SK-N-SH treated with all-trans-retinoic acid at 6 μM for 48 hours (cell line): ENCODE measurements around the gene ADGRV1.

ENCODE experiments used
- BACH2 ChIP-seq: fragments of 250-450 bp; sonication (Bioruptor Pico); IDR thresholded peaks from 2 replicates; pipeline ENCODE4 v1.9.0; 2021; ENCODE audit warnings: mild to moderate bottlenecking, borderline replicate concordance
- ISL1 ChIP-seq: fragments of 250-450 bp; sonication (Bioruptor Pico); IDR thresholded peaks from 2 replicates; pipeline ENCODE4 v2.1.2; 2022; ENCODE audit warnings: mild to moderate bottlenecking, moderate library complexity
- PPARA ChIP-seq: fragments of 250-450 bp; sonication (Bioruptor Pico); IDR thresholded peaks from 2 replicates; pipeline ENCODE4 v1.5.0; 2020; ENCODE audit warnings: mild to moderate bottlenecking, borderline replicate concordance
- RARB ChIP-seq: fragments of 250-450 bp; sonication (Bioruptor Pico); IDR thresholded peaks from 2 replicates; pipeline ENCODE4 v1.8.0; 2021; ENCODE audit warnings: mild to moderate bottlenecking, moderate library complexity
- TCF4 ChIP-seq: fragments of 250-450 bp; sonication (Bioruptor Pico); IDR thresholded peaks from 2 replicates; pipeline ENCODE4 v1.8.0; 2021; ENCODE audit warnings: mild to moderate bottlenecking, moderate library complexity, borderline replicate concordance
- TOX ChIP-seq: fragments of 250-450 bp; sonication (Bioruptor Pico); IDR thresholded peaks from 2 replicates; pipeline ENCODE4 v1.8.0; 2021; ENCODE audit warnings: mild to moderate bottlenecking, moderate library complexity, borderline replicate concordance
- ZC3H10 ChIP-seq: fragments of 250-450 bp; sonication (Bioruptor Pico); IDR thresholded peaks from 2 replicates; pipeline ENCODE4 v1.5.1; 2021; ENCODE audit warnings: mild to moderate bottlenecking, moderate library complexity
- ZFP3 ChIP-seq: fragments of 250-450 bp; sonication (Bioruptor Pico); IDR thresholded peaks from 2 replicates; pipeline ENCODE4 v1.5.0; 2020; ENCODE audit warnings: mild to moderate bottlenecking, moderate library complexity
- ZNF565 ChIP-seq: fragments of 450-650 bp; formaldehyde crosslinking; conservative IDR thresholded peaks from 2 replicates; pipeline ENCODE4 v1.5.0; 2020; ENCODE audit warnings: low read depth, mild to moderate bottlenecking, moderate library complexity
- TF ChIP-seq, protein P1 (sequence below): fragments of 250-450 bp; sonication (Bioruptor Pico); IDR thresholded peaks from 2 replicates; pipeline ENCODE4 v1.5.1; 2020; ENCODE audit warnings: low read depth, mild to moderate bottlenecking, moderate library complexity
- TF ChIP-seq, protein P2 (sequence below): fragments of 250-450 bp; sonication (Bioruptor Pico); IDR thresholded peaks from 2 replicates; pipeline ENCODE4 v1.8.0; 2020; ENCODE audit warnings: mild to moderate bottlenecking, moderate library complexity, borderline replicate concordance
- TF ChIP-seq, protein P3 (sequence below): fragments of 250-450 bp; sonication (Bioruptor Pico); IDR thresholded peaks from 2 replicates; pipeline ENCODE4 v1.5.0; 2020; ENCODE audit warnings: mild to moderate bottlenecking, moderate library complexity

DNA sequence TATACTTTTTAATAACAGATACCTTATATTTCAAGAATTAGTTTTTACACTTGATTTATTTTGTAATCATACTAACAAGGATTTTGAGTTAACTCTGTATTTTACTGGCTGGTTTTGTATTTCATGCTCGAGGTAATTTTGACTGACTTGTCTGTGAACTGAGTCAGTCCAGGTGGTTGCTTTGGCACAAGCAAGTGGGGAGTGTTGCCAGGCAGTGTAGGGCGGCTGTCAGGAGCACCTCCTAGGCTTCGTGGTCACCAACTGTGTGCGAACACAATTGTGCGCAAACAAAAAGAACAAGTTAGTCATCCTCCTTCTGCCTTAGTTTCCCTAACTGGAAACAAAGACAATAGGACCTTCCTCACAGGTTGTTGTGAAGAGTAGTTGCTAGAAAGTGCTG is 286.3 kb downstream of the ADGRV1 start:
- TF ChIP-seq, protein P1, sequence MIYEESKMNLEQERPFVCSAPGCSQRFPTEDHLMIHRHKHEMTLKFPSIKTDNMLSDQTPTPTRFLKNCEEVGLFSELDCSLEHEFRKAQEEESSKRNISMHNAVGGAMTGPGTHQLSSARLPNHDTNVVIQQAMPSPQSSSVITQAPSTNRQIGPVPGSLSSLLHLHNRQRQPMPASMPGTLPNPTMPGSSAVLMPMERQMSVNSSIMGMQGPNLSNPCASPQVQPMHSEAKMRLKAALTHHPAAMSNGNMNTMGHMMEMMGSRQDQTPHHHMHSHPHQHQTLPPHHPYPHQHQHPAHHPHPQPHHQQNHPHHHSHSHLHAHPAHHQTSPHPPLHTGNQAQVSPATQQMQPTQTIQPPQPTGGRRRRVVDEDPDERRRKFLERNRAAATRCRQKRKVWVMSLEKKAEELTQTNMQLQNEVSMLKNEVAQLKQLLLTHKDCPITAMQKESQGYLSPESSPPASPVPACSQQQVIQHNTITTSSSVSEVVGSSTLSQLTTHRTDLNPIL (CRISPR knock-in tag), result no peak
- TF ChIP-seq BACH2 (CRISPR knock-in tag), result no peak
- no peak for TF ChIP-seq ZC3H10 (CRISPR knock-in tag)
- no peak for TF ChIP-seq TOX (CRISPR knock-in tag)
- no peak for TF ChIP-seq RARB (CRISPR knock-in tag)
- TF ChIP-seq, protein P2, sequence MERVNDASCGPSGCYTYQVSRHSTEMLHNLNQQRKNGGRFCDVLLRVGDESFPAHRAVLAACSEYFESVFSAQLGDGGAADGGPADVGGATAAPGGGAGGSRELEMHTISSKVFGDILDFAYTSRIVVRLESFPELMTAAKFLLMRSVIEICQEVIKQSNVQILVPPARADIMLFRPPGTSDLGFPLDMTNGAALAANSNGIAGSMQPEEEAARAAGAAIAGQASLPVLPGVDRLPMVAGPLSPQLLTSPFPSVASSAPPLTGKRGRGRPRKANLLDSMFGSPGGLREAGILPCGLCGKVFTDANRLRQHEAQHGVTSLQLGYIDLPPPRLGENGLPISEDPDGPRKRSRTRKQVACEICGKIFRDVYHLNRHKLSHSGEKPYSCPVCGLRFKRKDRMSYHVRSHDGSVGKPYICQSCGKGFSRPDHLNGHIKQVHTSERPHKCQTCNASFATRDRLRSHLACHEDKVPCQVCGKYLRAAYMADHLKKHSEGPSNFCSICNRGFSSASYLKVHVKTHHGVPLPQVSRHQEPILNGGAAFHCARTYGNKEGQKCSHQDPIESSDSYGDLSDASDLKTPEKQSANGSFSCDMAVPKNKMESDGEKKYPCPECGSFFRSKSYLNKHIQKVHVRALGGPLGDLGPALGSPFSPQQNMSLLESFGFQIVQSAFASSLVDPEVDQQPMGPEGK, result no peak
- no peak for TF ChIP-seq PPARA
- TF ChIP-seq ZNF565 (CRISPR knock-in tag), result no peak
- TF ChIP-seq ZFP3 (CRISPR knock-in tag), result no peak
- TF ChIP-seq ISL1 (CRISPR knock-in tag), result no peak
- TF ChIP-seq, protein P3, sequence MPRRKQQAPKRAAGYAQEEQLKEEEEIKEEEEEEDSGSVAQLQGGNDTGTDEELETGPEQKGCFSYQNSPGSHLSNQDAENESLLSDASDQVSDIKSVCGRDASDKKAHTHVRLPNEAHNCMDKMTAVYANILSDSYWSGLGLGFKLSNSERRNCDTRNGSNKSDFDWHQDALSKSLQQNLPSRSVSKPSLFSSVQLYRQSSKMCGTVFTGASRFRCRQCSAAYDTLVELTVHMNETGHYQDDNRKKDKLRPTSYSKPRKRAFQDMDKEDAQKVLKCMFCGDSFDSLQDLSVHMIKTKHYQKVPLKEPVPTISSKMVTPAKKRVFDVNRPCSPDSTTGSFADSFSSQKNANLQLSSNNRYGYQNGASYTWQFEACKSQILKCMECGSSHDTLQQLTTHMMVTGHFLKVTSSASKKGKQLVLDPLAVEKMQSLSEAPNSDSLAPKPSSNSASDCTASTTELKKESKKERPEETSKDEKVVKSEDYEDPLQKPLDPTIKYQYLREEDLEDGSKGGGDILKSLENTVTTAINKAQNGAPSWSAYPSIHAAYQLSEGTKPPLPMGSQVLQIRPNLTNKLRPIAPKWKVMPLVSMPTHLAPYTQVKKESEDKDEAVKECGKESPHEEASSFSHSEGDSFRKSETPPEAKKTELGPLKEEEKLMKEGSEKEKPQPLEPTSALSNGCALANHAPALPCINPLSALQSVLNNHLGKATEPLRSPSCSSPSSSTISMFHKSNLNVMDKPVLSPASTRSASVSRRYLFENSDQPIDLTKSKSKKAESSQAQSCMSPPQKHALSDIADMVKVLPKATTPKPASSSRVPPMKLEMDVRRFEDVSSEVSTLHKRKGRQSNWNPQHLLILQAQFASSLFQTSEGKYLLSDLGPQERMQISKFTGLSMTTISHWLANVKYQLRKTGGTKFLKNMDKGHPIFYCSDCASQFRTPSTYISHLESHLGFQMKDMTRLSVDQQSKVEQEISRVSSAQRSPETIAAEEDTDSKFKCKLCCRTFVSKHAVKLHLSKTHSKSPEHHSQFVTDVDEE, result no peak
- no peak for TF ChIP-seq TCF4 (CRISPR knock-in tag)
